Measurements from ENCODE around the gene IFT22.
"Not testable (repeated sequence)": the region's sequence is repeated elsewhere in the genome, so short reads cannot be mapped to it uniquely, and the experiment has no call there.

Gene IFT22

DNA sequence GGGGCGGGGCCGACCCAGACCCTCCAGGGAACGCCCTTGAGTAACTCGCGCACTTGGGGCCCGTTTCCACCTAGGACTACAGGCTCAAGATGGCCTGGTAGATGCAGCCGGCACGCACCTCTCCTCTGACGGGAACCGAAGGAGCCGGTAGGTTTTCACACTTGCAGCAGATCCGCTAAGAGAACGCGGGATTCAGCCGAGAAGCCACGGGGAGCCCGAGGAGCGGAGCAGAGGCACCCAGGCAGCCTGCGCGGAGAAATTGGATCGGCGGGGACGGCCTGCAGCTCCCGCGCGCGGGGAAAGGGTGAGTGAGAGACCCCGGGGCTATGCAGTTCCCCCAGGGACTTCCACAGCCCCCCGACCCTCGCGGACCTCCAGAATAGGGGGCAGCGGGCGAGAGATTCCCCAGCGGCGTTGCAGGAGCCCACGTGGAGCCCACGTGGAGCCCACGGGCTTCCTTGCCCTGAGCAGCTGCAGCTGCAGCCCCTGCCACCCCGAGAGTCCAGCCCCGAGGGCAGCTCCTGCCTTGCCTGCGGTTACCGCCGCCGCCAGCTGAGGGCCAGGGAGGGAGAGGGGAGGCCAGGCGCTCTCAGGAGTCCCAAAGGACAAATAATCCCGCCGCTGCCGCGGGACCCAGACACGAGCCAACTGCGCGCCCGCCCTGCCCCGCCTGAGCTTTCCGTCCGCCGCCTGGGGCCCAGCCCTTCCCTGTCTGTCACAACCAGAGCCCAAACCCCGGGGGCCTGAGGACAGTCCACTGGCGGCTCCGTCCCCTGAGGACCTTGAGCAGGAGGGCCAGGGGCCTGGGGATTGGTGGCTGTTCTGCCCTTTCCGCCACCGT, 13.1 kb downstream of the IFT22 start:
- peak; percentile 53 for DNase-seq

DNA sequence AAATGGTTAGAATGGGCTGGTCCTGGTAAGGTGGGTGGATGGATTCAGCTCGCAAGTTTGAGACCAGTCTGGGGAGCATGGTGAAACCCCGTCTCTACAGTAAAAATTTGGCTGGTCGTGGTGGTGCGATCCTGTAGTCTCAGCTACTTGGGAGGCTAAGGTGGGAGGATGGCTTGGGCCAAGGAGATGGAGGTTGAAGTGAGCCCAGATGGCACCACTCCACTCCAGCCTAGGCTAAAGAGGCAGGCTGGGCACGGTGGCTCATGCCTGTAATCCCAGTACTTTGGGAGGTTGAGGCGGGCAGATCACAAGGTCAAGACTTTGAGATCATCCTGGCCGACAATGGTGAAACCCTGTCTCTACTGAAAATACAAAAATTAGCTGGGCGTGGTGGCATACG, 15.3 kb downstream of the IFT22 start:
- no peak for DNase-seq

- DNase-seq = no peak
These were observed 18.4 kb downstream of the IFT22 start for GRCh38 chr7:101303102-101303701.

DNA sequence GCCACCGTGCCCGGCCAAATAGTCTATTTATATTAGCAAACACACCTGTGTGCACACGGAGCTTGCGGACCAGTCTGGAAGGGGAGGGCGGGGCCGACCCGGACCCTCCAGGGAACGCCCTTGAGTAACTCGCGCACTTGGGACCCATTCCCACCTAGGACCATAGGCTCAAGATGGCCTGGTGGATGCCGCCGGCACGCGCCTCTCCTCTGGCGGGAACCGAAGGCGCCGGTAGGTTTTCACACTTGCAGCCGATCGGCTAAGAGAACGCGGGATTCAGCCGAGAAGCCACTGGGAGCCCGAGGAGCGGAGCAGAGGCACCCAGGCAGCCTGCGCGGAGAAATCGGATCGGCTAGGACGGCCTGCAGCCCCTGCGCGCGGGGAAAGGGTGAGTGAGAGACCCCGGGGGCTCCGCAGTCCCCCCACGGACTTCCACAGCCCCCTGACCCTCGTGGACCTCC, 18.9 kb downstream of the IFT22 start:
- DNase-seq = no peak

GRCh38 chr7:101300465-101301376, 20.9 kb downstream of the IFT22 start:
- DNase-seq = no peak

GRCh38 chr7:101299511-101300464, 21.8 kb downstream of the IFT22 start:
- no peak for DNase-seq

DNA sequence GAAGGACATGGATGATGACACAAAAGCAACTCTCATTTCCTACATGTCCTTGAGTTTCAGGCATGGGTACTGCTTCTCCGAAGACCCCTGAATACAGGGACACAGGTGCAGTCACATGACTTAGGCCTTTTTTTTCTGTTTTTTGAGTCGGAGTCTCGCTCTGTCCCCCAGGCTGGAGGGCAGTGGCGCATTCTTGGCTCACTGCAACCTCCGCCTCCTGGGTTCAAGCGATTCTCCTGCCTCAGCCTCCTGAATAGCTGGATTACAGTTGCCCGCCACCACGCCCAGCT, 26.8 kb downstream of the IFT22 start:
- no peak for DNase-seq

GRCh38 chr7:101294039-101294831, 27.4 kb downstream of the IFT22 start:
- no peak for DNase-seq

GRCh38 chr7:101293069-101294021, 28.3 kb downstream of the IFT22 start:
- DNase-seq = not testable (repeated sequence)

DNA sequence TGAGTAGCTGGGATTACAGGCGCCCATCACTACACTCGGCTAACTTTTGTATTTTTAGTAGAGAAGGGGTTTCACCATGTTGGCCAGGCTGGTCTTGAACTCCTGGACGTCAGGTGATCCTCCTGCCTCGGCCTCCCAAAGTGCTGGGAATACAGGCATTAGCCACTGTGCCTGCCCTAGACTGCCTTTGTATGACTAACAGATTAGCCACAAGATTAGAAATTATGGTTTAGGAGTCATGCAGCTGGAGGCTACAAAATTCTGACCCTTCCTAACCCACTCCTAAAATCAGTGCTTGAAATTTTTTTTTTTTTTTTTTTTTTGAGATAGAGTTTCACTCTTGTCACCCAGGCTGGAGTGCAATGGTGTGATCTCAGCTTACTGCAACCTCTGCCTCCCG, 29.0 kb downstream of the IFT22 start:
- DNase-seq = not testable (repeated sequence)

DNA sequence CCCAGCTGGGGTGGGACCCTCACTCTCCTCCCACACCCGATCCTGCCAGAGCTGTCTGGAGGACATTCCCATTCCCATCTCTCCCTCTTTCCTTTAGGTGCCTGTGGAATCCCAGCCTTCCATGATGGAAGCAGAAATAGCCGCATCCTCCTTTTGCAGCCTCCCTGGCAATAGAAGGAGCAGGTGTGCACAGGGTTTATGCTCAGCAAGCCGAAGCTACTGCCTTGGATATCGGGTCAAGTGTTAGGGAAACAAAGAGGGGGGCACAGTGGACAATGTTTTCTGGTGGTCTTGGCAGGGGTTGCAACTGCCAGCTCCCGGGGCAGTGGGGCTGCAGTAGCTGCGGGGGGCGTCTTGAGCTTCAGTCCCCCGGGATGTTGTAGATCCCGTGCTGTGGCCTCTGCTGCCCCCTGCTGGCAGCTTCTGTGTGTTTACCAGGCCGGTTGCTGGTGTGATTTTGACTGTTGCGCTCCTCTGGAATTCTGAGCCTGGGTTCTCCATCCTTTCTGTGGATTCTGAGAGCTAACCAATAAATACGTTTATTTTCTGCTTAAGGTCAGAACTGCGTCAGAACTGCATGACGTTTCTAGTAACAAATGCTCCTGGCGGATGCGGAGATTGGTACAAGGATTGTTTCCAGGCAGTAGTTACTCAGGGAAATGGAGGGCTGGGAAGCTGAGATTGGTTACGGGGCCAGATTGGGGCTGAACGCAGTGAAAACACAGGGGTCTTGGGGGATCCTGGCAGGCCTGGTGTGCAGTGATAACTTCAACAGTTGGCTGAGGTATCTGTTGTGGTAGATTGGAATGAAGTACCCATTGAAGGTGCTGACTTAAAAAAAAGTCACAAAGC, 31.2 kb downstream of the IFT22 start:
- DNase-seq = peak; percentile 49

DNA sequence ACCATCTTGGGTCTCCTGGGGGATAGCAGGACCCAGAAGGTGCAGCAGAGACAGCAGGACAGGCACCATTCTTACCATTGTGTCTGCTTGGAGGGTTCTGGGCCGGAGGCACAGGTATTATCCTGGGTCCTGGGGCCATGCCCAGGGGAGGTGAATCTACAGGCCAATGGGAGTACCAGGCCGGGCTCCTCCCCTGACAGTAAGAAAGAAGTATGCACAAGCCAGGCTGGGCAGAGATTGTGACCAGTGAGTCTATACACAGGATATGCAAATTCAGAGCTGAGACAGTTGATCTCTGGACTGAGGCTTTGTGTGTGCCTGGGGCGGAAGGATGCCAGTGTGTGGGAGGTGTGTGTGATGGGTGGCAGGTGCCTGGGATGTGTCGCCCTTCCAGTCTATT, 31.9 kb downstream of the IFT22 start:
- not testable (repeated sequence) for DNase-seq

DNA sequence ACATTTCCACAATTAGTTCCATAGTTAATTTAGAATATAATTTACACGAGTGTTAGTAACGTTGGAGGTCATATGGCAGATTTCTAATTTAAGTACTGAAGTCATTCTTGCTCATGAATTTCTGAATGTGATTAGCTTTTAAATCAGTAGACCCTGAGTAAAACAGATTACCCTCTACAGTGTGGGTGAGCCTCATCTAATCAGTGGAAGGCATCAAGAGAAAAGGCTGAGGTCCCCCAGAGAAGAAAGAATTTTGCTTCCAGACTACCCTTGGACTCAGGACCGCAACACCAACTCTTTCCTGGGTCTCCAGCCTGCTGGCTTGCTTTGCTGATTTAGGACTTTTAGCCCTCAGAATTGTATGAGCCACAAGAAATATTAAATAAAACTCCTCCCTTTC, 33.2 kb downstream of the IFT22 start:
- DNase-seq = no peak

GRCh38 chr7:101287032-101287431, 34.6 kb downstream of the IFT22 start:
- no peak for DNase-seq

DNA sequence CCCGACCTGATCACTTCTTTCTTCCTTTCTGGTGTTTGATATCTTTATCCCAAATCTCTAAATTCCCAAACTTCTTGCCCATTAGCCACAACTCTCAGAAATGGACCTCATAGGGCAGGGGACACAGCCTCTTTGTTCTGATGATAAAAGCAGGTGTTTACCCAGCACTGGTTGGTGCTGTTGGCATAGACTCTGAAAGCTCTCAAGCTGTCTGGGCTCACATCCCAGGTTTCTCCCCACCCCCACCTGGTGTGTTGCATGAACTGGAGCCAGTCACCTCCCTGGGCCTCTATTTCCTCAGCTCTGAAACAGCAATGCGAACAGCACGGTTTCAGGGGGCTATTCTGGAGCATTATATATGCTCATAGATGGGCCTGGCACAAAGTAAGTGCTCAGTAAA, 35.7 kb downstream of the IFT22 start:
- DNase-seq = not testable (repeated sequence)

GRCh38 chr7:101285171-101285570, 36.4 kb downstream of the IFT22 start:
- no peak for DNase-seq

GRCh38 chr7:101280912-101281311, 40.7 kb downstream of the IFT22 start:
- not testable (repeated sequence) for DNase-seq

DNA sequence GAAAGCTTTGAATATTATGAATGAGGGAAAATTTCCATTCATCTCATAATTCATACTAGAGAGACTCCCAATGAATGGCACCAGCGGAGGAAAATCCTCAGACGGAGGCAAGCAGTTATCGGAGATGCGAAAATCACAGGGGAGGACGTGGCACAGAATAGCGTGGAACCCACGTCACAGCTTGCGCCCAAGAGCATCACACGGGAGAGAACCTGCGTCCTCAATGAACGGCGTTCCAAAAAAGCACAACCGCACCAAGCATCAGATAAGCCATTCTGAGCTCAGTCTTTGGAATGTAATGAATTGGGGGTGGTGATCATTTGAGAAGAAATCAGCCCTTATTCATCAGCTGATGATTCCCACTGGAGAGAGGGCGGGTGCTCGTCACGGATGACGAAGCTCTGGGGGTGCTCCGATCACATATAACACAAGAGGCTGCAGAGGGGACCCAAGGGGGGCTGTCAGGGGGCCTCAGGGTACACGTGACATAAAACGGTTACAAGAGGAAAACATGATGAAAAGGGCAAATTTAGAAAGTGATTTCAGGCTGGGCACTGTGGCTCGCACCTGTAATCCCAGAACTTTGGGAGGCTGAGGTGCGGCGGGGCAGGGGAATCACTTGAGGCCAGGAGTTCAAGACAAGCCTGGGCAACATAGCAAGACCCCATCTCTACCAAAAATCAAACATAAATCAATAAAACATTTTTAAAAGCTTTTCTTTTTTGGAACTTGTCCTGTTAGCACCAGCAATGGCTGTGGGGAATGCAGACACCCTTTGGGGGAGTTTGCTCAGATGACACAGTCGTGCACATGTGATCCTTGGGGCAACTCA, 42.9 kb downstream of the IFT22 start:
- no peak for DNase-seq

Measured in stimulated activated CD4-positive, alpha-beta T cell treated with anti-CD3 and anti-CD28 coated beads, Interleukin-1b, Interleukin-23, amount 100 ng/mL, for 48 hours (primary cell).